H1 (cell line): Measurements from ENCODE around the gene SPI1. TPM values are rescaled to one million over a fixed set of nuclear protein-coding genes. Genes with fewer than 3 reads are reported as not detected.

Source experiments
- GABPA ChIP-seq: IDR thresholded peaks from 2 replicates; pipeline ENCODE4 v1.6.1; 2011; ENCODE audit warnings: mild to moderate bottlenecking, low read length, moderate library complexity, borderline replicate concordance; ENCODE audit not compliant: insufficient read depth
- RNF2 ChIP-seq: fragments of 200-900, 300-1000 bp; sonication (generic); IDR thresholded peaks from 2 replicates; pipeline ENCODE4 v1.7.1; 2016; ENCODE audit warnings: borderline replicate concordance, low read depth, mild to moderate bottlenecking, antibody characterized with exemption, low read length; ENCODE audit not compliant: poor library complexity, severe bottlenecking; ENCODE audit errors: missing control alignments
- TCF12 ChIP-seq: IDR thresholded peaks from 2 replicates; pipeline ENCODE4 v1.6.1; 2011; ENCODE audit warnings: low read depth, mild to moderate bottlenecking, low read length
- polyA plus RNA-seq, 7 experiments: library from polyadenylated mRNA; depleted of rRNA in 3 of 7; stranded (reverse) in 5 of 7; unstranded in 2 of 7; fragments of >200 nt in 5 of 7; fragments of 200-250 nt in 2 of 7; gene quantifications; 1 replicate in 5 of 7; 2 replicates in 1 of 7; 4 replicates in 1 of 7; pipeline versions ENCODE4 v1.2.1 to v1.2.3, GENCODE V29; 2011 to 2013; ENCODE audit warnings: missing spikeins in 2 of 7, mixed read lengths in 2 of 7
- total RNA-seq: library from RNA; stranded (reverse); fragmentation: NEBNext Ultra II Directional; extraction: Animal tissue kit (Norgen Biotek cat#: 25700); gene quantifications from 2 replicates; pipeline ENCODE4 v1.2.1, GENCODE V29; 2021

SPI1 gene
- total and polyA plus RNA-seq, 2 of the 8 experiments (the other 6 are each of a cell fraction or from before 2014, with no cell fraction given), result 0.12 TPM; not detected in 1

DNA sequence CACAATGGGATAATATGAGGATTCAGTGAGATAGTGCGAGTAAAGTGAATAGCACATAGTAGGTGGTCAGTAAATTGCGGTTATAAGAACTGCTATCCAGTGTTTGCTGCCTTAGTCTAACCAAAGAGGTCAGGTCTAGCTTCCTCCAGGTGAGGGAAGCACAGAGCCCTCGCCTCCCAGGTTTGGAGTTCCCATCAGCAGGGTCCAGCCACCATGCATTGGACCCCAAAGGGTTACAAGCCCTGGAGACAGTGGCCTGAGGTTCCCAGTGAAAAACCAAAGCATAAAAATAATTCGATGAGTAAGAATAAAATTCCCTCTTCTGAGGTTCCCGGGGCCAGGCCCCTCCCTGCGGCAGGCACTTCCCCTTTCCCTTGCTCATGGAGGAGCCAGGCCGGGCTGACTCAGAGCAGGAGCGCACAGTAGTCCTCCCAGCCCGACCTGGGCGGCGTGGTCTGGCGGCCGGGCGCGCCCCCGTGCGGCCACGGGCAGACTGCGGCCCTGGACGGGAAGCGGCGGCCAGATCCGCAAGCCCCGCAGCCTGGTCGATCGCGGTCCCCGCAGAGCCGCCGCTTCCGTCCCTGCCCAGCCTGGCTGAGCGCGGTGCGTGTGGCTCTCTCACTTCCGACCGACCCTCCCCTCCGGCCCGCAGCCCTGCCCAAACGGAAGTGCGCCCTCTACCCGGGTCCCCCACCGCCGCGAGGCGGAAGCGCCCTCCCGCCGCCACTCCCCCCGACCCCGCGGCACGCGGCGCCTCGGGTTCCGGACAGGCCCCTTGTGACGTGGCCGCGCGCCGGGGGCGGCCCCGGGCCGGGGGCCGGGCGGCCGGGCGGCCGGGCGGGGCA, 29.6 kb upstream of the SPI1 start, which contains the start of gene SLC39A13 (continued):
- TF ChIP-seq GABPA (peak; percentile 99), RNF2 (no peak), TCF12 (0 out of 2 replicates have a peak, but pooled peaks have one; percentile 42)
